Measurements from ENCODE around the gene CS. TPM values are rescaled to one million over a fixed set of nuclear protein-coding genes. Genes with fewer than 3 reads are reported as not detected.

CS gene
- total RNA-seq, 1 experiment from 2014 or later = 250 TPM

GRCh38 chr12:56243731-56244181, 56.4 kb downstream of the CS start:
- Mint-ChIP-seq H3K4me3 (no peak overlapping the region), H3K27me3 (ENCODE audit: low read depth) (no peaks in the 10 kb centered on the region), H3K4me1 (no peaks in the 10 kb centered on the region), H3K9me3 (no peaks in the 10 kb centered on the region), H3K27ac (no peak overlapping the region), H3K36me3 (ENCODE audit: insufficient read depth in 1 of 3, low read depth in 3 of 3) (peaks cover 57 to 84% (median 82%) of the 10 kb centered on the region in 3 experiments)
- H4K8ac ChIP-seq (replicated peaks; ENCODE audit: insufficient read length, low read depth, low read length) = no peak overlapping the region
- H3K56ac ChIP-seq (ENCODE audit: insufficient read length, low read depth, low read length) = no peak overlapping the region
- no peak overlapping the region for H3K14ac ChIP-seq (ENCODE audit: insufficient read depth, low read length)
- H3K79me1 ChIP-seq (ENCODE audit: insufficient read depth, low read depth, low read length, poor library complexity, severe bottlenecking) = no peaks in the 10 kb centered on the region
- no peak overlapping the region for H2AFZ ChIP-seq (ENCODE audit: low read length)
- no peak for TF ChIP-seq CTCF (conservative IDR thresholded peaks at IDR 0.05)
- no peaks in the 10 kb centered on the region for H4K20me1 ChIP-seq (ENCODE audit: control insufficient read depth, insufficient read depth, insufficient read length)
- no peaks in the 10 kb centered on the region for H3K79me2 ChIP-seq (ENCODE audit: insufficient read depth, low read length)
- no peak overlapping the region for H2AK5ac ChIP-seq (ENCODE audit: insufficient read length, low read length)
- no peak overlapping the region for H2BK120ac ChIP-seq (ENCODE audit: low read depth, low read length, poor library complexity, severe bottlenecking)
- H3T11ph ChIP-seq (ENCODE audit: low read length) = no peak overlapping the region
- H2BK15ac ChIP-seq (ENCODE audit: low read depth, low read length) = no peak overlapping the region
- H2BK5ac ChIP-seq (ENCODE audit: insufficient read length, low read length) = no peak overlapping the region
- H3K27me3 ChIP-seq (ENCODE audit: insufficient read depth, low read length) = no peaks in the 10 kb centered on the region
- no peaks in the 10 kb centered on the region for H3K9me3 ChIP-seq (ENCODE audit: control insufficient read depth, low read depth, low read length)
- DNase-seq = no peak
- no peak overlapping the region for H3K4ac ChIP-seq (ENCODE audit: low read depth, low read length)
- no peak overlapping the region for H2BK20ac ChIP-seq (ENCODE audit: low read depth, low read length, poor library complexity, severe bottlenecking)
- H3K4me1 ChIP-seq (ENCODE audit: insufficient read depth, low read length) = no peaks in the 10 kb centered on the region
- H3K23ac ChIP-seq (ENCODE audit: insufficient read length, low read depth, low read length) = no peak overlapping the region
- H3K18ac ChIP-seq (ENCODE audit: insufficient read length, low read depth, low read length) = no peak overlapping the region
- no CpG with 5 or more reads among the region's 3 CpGs for WGBS (ENCODE audit: extremely low coverage, insufficient read length, low lambda C conversion rate)
- no peak overlapping the region for H3K27ac ChIP-seq (ENCODE audit: insufficient read length, low read depth, low read length)
- no peak overlapping the region for H3K4me2 ChIP-seq (ENCODE audit: insufficient read depth, insufficient read length, low read length)
- no peak overlapping the region for H4K5ac ChIP-seq (ENCODE audit: insufficient read length, low read depth, low read length)
- H3K9ac ChIP-seq (ENCODE audit: extremely low read depth, insufficient read length, low read length) = no peak overlapping the region
- no peak overlapping the region for H2BK12ac ChIP-seq (ENCODE audit: insufficient read length, low read depth, low read length)
- H4K91ac ChIP-seq (ENCODE audit: insufficient read length, low read depth, low read length) = no peak overlapping the region
- no peaks in the 10 kb centered on the region for H3K23me2 ChIP-seq (ENCODE audit: insufficient read length, low read depth, low read length, poor library complexity, severe bottlenecking)

Measured in H9 (cell line).